Activated CD4-positive, alpha-beta T cell treated with anti-CD3 and anti-CD28 coated beads, Interleukin-2, Interleukin-6, amounts not matched to agents 100 ng/mL and 50 ng/mL, durations not matched to agents 16 hours and 8 hours (primary cell): ENCODE measurements around the gene C2CD5.
"Not testable (repeated sequence)": the region's sequence is repeated elsewhere in the genome, so short reads cannot be mapped to it uniquely, and the experiment has no call there.

Source experiments
- DNase-seq: peaks from one replicate; pipeline ENCODE4 v3.0.0-alpha.2; 2020

C2CD5 gene

GRCh38 chr12:22535038-22535437, 9.3 kb downstream of the C2CD5 start:
- DNase-seq: no peak

GRCh38 chr12:22533155-22533554, 11.2 kb downstream of the C2CD5 start:
- DNase-seq: no peak

GRCh38 chr12:22532317-22532716, 12.0 kb downstream of the C2CD5 start:
- no peak for DNase-seq

- DNase-seq: no peak
Observed at GRCh38 chr12:22531205-22531604, 13.1 kb downstream of the C2CD5 start.

- peak; percentile 43 for DNase-seq
Observed at GRCh38 chr12:22529281-22530060, 14.9 kb downstream of the C2CD5 start.

- no peak for DNase-seq
Observed at GRCh38 chr12:22527999-22528398, 16.3 kb downstream of the C2CD5 start.

GRCh38 chr12:22526836-22527235, 17.5 kb downstream of the C2CD5 start:
- no peak for DNase-seq

GRCh38 chr12:22525426-22525825, 18.9 kb downstream of the C2CD5 start:
- DNase-seq: no peak

- no peak for DNase-seq
Observed at GRCh38 chr12:22518998-22519397, 25.3 kb downstream of the C2CD5 start.

- no peak for DNase-seq
Observed at GRCh38 chr12:22518060-22518719, 26.2 kb downstream of the C2CD5 start.

- no peak for DNase-seq
Observed at GRCh38 chr12:22514875-22515274, 29.5 kb downstream of the C2CD5 start.

GRCh38 chr12:22505826-22506225, 38.5 kb downstream of the C2CD5 start:
- DNase-seq: no peak

GRCh38 chr12:22500100-22500499, 44.2 kb downstream of the C2CD5 start:
- DNase-seq: no peak

- no peak for DNase-seq
Observed at GRCh38 chr12:22499445-22499844, 44.9 kb downstream of the C2CD5 start.

GRCh38 chr12:22494319-22494718, 50.0 kb downstream of the C2CD5 start:
- DNase-seq: no peak

GRCh38 chr12:22491034-22491433, 53.3 kb downstream of the C2CD5 start:
- no peak for DNase-seq

- DNase-seq: no peak
Observed at GRCh38 chr12:22488478-22488877, 55.9 kb downstream of the C2CD5 start.

GRCh38 chr12:22487683-22488082, 56.7 kb downstream of the C2CD5 start:
- not testable (repeated sequence) for DNase-seq

- DNase-seq: no peak
Observed at GRCh38 chr12:22481547-22482104, 62.7 kb downstream of the C2CD5 start.

GRCh38 chr12:22480814-22481213, 63.5 kb downstream of the C2CD5 start:
- DNase-seq: not testable (repeated sequence)

GRCh38 chr12:22480016-22480415, 64.3 kb downstream of the C2CD5 start:
- DNase-seq: no peak

- DNase-seq: peak; percentile 11
Observed at GRCh38 chr12:22477894-22478287, 66.5 kb downstream of the C2CD5 start.

- no peak for DNase-seq
Observed at GRCh38 chr12:22477166-22477893, 67.0 kb downstream of the C2CD5 start.

- DNase-seq: no peak
Observed at GRCh38 chr12:22476133-22476532, 68.2 kb downstream of the C2CD5 start.
